ENCODE measurements around the gene KCNJ10.
"Not testable (repeated sequence)": the region's sequence is repeated elsewhere in the genome, so short reads cannot be mapped to it uniquely, and the experiment has no call there.

DNA sequence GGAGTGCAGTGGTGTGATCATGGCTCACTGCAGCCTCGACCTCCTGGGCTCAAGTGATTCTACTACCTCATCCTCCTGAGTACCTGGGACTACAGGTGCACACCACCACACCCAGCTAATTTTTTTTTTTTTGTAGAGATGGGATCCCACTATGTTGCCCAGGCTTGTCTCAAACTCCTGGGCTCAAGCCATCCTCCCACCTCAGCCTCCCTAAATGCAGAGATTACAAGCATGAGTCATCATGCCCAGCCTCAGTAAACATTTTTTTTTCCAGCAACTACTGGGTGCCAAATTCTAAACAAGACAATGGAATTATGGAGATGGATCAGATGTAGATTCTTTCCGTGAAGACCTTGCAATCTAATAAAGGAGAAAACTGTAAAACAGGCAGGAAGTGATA lies 19.8 kb downstream of the KCNJ10 start:
- not testable (repeated sequence) for TF ChIP-seq CTCF, POLR2A (IDR thresholded peaks at IDR 0.05)
